Effector memory CD4-positive, alpha-beta T cell (primary cell): ENCODE data around the gene TLE6.
"Not testable (repeated sequence)": the region's sequence is repeated elsewhere in the genome, so short reads cannot be mapped to it uniquely, and the experiment has no call there.

Experiments
- DNase-seq, 3 donors: peaks; one replicate each; pipeline ENCODE4 v3.0.0-alpha.2; 2020
- H3K27ac ChIP-seq: 2 replicates; pipeline ENCODE4 v1.7.0; 2013; ENCODE audit warnings: mild to moderate bottlenecking, low read length, moderate library complexity; ENCODE audit not compliant: insufficient read depth, poor library complexity, severe bottlenecking
- H3K27me3 ChIP-seq: replicated peaks from 2 replicates; pipeline ENCODE4 v1.7.0; 2013; ENCODE audit warnings: mild to moderate bottlenecking, low read length; ENCODE audit not compliant: insufficient read depth, control insufficient read depth, poor library complexity, severe bottlenecking
- H3K36me3 ChIP-seq: 2 replicates; pipeline ENCODE4 v1.7.0; 2013; ENCODE audit warnings: mild to moderate bottlenecking, low read length, moderate library complexity; ENCODE audit not compliant: control insufficient read depth, insufficient read depth
- H3K4me1 ChIP-seq: 2 replicates; pipeline ENCODE4 v1.7.0; 2013; ENCODE audit warnings: low read length, mild to moderate bottlenecking; ENCODE audit not compliant: control insufficient read depth, insufficient read depth, poor library complexity, severe bottlenecking
- H3K4me3 ChIP-seq: 2 replicates; pipeline ENCODE4 v1.7.0; 2013; ENCODE audit warnings: low read length, low read depth, mild to moderate bottlenecking; ENCODE audit not compliant: insufficient read depth, poor library complexity, severe bottlenecking
- H3K9me3 ChIP-seq: 2 replicates; pipeline ENCODE4 v1.7.0; 2013; ENCODE audit warnings: mild to moderate bottlenecking, low read length, moderate library complexity; ENCODE audit not compliant: control insufficient read depth

TLE6 gene

GRCh38 chr19:2998642-2999041 is 21.3 kb downstream of the TLE6 start:
- Histone ChIP-seq H3K4me1 (no peaks in the 10 kb centered on the region), H3K27ac (no peak overlapping the region), H3K27me3 (no peaks in the 10 kb centered on the region), H3K36me3 (no peaks in the 10 kb centered on the region), H3K9me3 (no peaks in the 10 kb centered on the region), H3K4me3 (no peak overlapping the region)
- DNase-seq, result no peak

- Histone ChIP-seq H3K27ac (no peak overlapping the region), H3K27me3 (no peaks in the 10 kb centered on the region), H3K9me3 (no peaks in the 10 kb centered on the region), H3K4me3 (no peak overlapping the region), H3K4me1 (no peaks in the 10 kb centered on the region), H3K36me3 (no peaks in the 10 kb centered on the region)
- DNase-seq, result no peak
These were observed 24.0 kb downstream of the TLE6 start for GRCh38 chr19:3001235-3001800.

- Histone ChIP-seq H3K4me1 (no peaks in the 10 kb centered on the region), H3K4me3 (no peak overlapping the region), H3K27me3 (no peaks in the 10 kb centered on the region), H3K9me3 (no peaks in the 10 kb centered on the region), H3K36me3 (no peaks in the 10 kb centered on the region), H3K27ac (no peak overlapping the region)
- DNase-seq, result no peak
These were observed 25.7 kb downstream of the TLE6 start for GRCh38 chr19:3003046-3003445.

- no peaks in the 10 kb centered on the region for H3K4me1 ChIP-seq
- no peaks in the 10 kb centered on the region for H3K9me3 ChIP-seq
- H3K4me3 ChIP-seq, result no peak overlapping the region
- no peak for DNase-seq
- H3K36me3 ChIP-seq, result no peaks in the 10 kb centered on the region
- no peaks in the 10 kb centered on the region for H3K27me3 ChIP-seq
- H3K27ac ChIP-seq, result no peak overlapping the region
These were observed 27.2 kb downstream of the TLE6 start for GRCh38 chr19:3004522-3004921.

- H3K4me1 ChIP-seq, result no peaks in the 10 kb centered on the region
- no peaks in the 10 kb centered on the region for H3K36me3 ChIP-seq
- DNase-seq, result no peak
- H3K9me3 ChIP-seq, result no peaks in the 10 kb centered on the region
- H3K27ac ChIP-seq, result no peak overlapping the region
- no peaks in the 10 kb centered on the region for H3K27me3 ChIP-seq
- no peak overlapping the region for H3K4me3 ChIP-seq
These were observed 28.0 kb downstream of the TLE6 start for GRCh38 chr19:3005345-3005744.

- H3K27me3 ChIP-seq, result no peaks in the 10 kb centered on the region
- no peak for DNase-seq
These were observed 28.9 kb downstream of the TLE6 start for GRCh38 chr19:3006075-3006767.

GRCh38 chr19:3007975-3008374 is 30.6 kb downstream of the TLE6 start:
- no peak for DNase-seq
- H3K27ac ChIP-seq, result no peak overlapping the region
- no peaks in the 10 kb centered on the region for H3K27me3 ChIP-seq
- no peak overlapping the region for H3K4me3 ChIP-seq
- no peaks in the 10 kb centered on the region for H3K4me1 ChIP-seq
- H3K9me3 ChIP-seq, result no peaks in the 10 kb centered on the region
- peaks cover 6% of the 10 kb centered on the region for H3K36me3 ChIP-seq

More at GRCh38 chr19:3006075-3006767, 28.9 kb downstream of the TLE6 start:
- Histone ChIP-seq H3K9me3 (no peaks in the 10 kb centered on the region), H3K27ac (no peak overlapping the region), H3K4me1 (no peaks in the 10 kb centered on the region), H3K4me3 (no peak overlapping the region), H3K36me3 (no peaks in the 10 kb centered on the region)

GRCh38 chr19:3008994-3009393 is 31.6 kb downstream of the TLE6 start:
- Histone ChIP-seq H3K27ac (no peak overlapping the region), H3K9me3 (no peaks in the 10 kb centered on the region)
- DNase-seq, result no peak

GRCh38 chr19:3010871-3011270 is 33.5 kb downstream of the TLE6 start:
- Histone ChIP-seq H3K27me3 (no peaks in the 10 kb centered on the region), H3K4me1 (no peaks in the 10 kb centered on the region), H3K9me3 (no peaks in the 10 kb centered on the region), H3K36me3 (peaks cover 8% of the 10 kb centered on the region), H3K27ac (no peak overlapping the region), H3K4me3 (no peak overlapping the region)
- no peak for DNase-seq

More at GRCh38 chr19:3008994-3009393, 31.6 kb downstream of the TLE6 start:
- Histone ChIP-seq H3K4me1 (no peaks in the 10 kb centered on the region), H3K4me3 (no peak overlapping the region), H3K27me3 (no peaks in the 10 kb centered on the region), H3K36me3 (peaks cover 8% of the 10 kb centered on the region)

- H3K36me3 ChIP-seq, H3K4me3 ChIP-seq, H3K27ac ChIP-seq, DNase-seq, H3K4me1 ChIP-seq, H3K9me3 ChIP-seq, H3K27me3 ChIP-seq: not testable (repeated sequence)
These were observed 34.7 kb downstream of the TLE6 start for GRCh38 chr19:3012059-3012458.
